GM20000 (cell line): ENCODE measurements around the gene AGMO.

Source experiments
- DNase-seq: peaks from one replicate; pipeline ENCODE4 v3.0.0; 2012; ENCODE audit warnings: low spot score
- CTCF ChIP-seq: IDR thresholded peaks from 2 replicates; pipeline ENCODE4 v1.5.1; 2012; ENCODE audit warnings: mild to moderate bottlenecking, control low read depth; ENCODE audit errors: extremely low read depth, missing control alignments

AGMO gene

GRCh38 chr7:15248514-15248913 is 313.3 kb downstream of the AGMO start:
- no peak for TF ChIP-seq CTCF
- DNase-seq, result no peak

- DNase-seq, result no peak
- no peak for TF ChIP-seq CTCF
These were observed 316.0 kb downstream of the AGMO start for GRCh38 chr7:15245831-15246230.

- no peak for TF ChIP-seq CTCF
- DNase-seq, result no peak
These were observed 322.0 kb downstream of the AGMO start for GRCh38 chr7:15239801-15240200.

GRCh38 chr7:15236952-15237351 is 324.9 kb downstream of the AGMO start:
- no peak for TF ChIP-seq CTCF
- DNase-seq, result no peak

- DNase-seq, result no peak
- TF ChIP-seq CTCF, result no peak
These were observed 327.4 kb downstream of the AGMO start for GRCh38 chr7:15234431-15234830.

GRCh38 chr7:15228831-15229230 is 333.0 kb downstream of the AGMO start:
- no peak for TF ChIP-seq CTCF
- no peak for DNase-seq

GRCh38 chr7:15225981-15226380 is 335.8 kb downstream of the AGMO start:
- no peak for DNase-seq
- TF ChIP-seq CTCF, result no peak

GRCh38 chr7:15219758-15220157 is 342.1 kb downstream of the AGMO start:
- DNase-seq, result no peak
- TF ChIP-seq CTCF, result no peak
